Suprapubic skin (tissue), 4 donors: ENCODE results near the gene CUBN. TPM values are rescaled to one million over a fixed set of nuclear protein-coding genes. Genes with fewer than 3 reads are reported as not detected.

ENCODE experiments used
- DNase-seq, 2 donors: peaks; one replicate each; pipeline ENCODE4 v3.0.0-alpha.2; 2019; ENCODE audit warnings: low spot score in 2 of 2
- H3K27ac ChIP-seq: fragments of 200-600 bp; sonication (generic); one replicate; pipeline ENCODE4 v1.5.1; 2019
- H3K27me3 ChIP-seq: fragments of 200-600 bp; sonication (generic); one replicate; pipeline ENCODE4 v1.5.1; 2019
- H3K36me3 ChIP-seq: fragments of 200-600 bp; sonication (generic); one replicate; pipeline ENCODE4 v1.5.1; 2019
- H3K4me1 ChIP-seq: fragments of 200-600 bp; sonication (generic); one replicate; pipeline ENCODE4 v1.5.1; 2019
- H3K4me3 ChIP-seq: fragments of 200-600 bp; sonication (generic); one replicate; pipeline ENCODE4 v1.5.1; 2019; ENCODE audit warnings: mild to moderate bottlenecking
- H3K9me3 ChIP-seq: fragments of 200-600 bp; sonication (generic); one replicate; pipeline ENCODE4 v1.5.1; 2019
- EP300 ChIP-seq: sonication (generic); formaldehyde crosslinking; IDR thresholded peaks from one replicate; pipeline ENCODE4 v1.6.1; 2017; ENCODE audit warnings: antibody characterized with exemption
- POLR2A ChIP-seq, 2 donors: fragments of 450-650 bp; IDR thresholded peaks; one replicate each; pipeline ENCODE4 v1.6.1; 2017; ENCODE audit warnings: antibody characterized with exemption in 2 of 2, mild to moderate bottlenecking in 2 of 2, moderate library complexity in 2 of 2
- POLR2AphosphoS5 ChIP-seq, 3 donors: sonication (generic); formaldehyde crosslinking; IDR thresholded peaks; one replicate each; pipeline ENCODE4 v1.6.1; 2017; ENCODE audit warnings: antibody characterized with exemption in 3 of 3
- WGBS: methylation state at CpG from one replicate; pipeline ENCODE4 v1.1.5; 2018; 5-methylcytosine and 5-hydroxymethylcytosine counted together
- total RNA-seq, 4 donors: library from RNA; depleted of rRNA; stranded (reverse); fragments of >200 nt; gene quantifications; one replicate each; pipeline ENCODE4 v1.1.0, GENCODE V29; 2016
- TF ChIP-seq, protein P1 (sequence below), 2 donors: fragments of 200-600 bp in 1 of 2; fragments of 450-650 bp in 1 of 2; sonication (generic) in 1 of 2; IDR thresholded peaks; one replicate each; pipeline ENCODE4 v1.5.1; 2016 to 2019; ENCODE audit warnings: antibody characterized with exemption in 2 of 2, mild to moderate bottlenecking in 1 of 2, moderate library complexity in 1 of 2

CUBN gene
- total RNA-seq, 4 donors from 2014 or later, result 1.1 to 8.4 (median 1.2) TPM

DNA sequence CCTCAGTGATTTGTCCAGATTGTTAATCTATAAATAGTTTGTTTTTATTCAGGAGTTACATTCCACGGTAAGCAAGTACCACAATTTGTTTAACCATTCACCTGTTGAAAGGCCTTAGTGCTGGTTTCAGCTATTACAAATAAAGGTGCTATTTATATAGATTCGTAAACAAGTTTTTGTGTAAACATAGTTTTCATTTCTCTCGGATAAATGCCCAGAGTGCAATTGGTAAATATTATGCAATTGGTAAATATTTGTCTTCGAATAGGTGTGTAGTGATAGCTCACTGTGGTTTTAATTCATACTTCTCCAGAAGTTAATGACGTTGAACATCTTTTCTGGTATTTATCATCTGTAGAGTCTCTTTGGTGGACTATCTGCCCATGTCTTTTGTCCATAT is 235.9 kb downstream of the CUBN start:
- Histone ChIP-seq H3K27me3 (no peaks in the 10 kb centered on the region), H3K27ac (no peak overlapping the region), H3K4me3 (no peak overlapping the region), H3K9me3 (no peaks in the 10 kb centered on the region), H3K4me1 (peaks cover 15% of the 10 kb centered on the region), H3K36me3 (no peaks in the 10 kb centered on the region)
- DNase-seq, result no peak
- WGBS, result 78% methylated on average over 5 of the region's 5 CpGs
- TF ChIP-seq POLR2AphosphoS5 (IDR thresholded peaks at IDR 0.05), result no peak

DNA sequence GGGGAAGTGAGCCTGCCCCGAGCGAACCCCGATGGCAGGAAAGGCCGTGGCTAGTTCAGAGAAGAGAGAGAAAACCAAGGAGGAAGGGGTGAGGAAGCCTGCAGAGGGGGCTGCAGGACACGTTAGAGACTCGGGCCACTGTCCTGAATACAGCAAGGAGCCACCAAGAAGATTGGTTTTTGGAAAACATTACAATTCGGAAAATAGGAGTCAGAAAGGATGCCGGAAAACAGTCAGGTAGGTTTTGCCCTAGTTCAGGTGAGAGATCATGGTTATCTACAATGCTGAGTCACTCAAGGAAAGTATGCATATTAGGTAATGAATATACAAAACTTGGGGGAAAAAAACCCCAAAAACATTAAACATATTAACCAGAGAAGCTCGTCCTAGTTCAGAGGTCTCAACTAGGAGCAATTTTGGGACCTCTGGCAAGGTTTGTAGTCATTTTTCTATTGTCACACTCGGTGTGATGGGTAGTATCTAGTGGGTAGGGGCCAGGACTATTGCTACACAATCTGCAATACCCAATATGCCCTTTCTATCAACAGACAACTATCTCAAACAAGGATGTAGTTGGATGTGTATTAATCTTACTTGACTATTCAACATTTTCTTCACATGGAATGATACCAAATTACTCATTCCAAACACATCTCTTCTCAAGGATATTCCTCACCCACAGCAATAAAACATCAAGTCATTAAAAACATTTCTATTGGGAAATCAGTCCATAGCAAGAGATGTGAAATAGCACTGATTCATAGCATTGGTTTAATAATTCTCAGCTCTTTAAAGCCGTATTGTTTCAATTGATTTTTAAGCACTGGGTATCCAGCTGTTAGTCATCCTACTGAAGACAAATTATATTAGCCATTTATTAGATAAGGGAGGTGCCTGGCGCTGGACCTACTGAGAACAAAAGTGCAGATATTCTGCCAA is 238.0 kb downstream of the CUBN start:
- H3K27ac ChIP-seq, result peak overlapping the region; percentile 10
- H3K36me3 ChIP-seq, result no peaks in the 10 kb centered on the region
- TF ChIP-seq, protein P1, sequence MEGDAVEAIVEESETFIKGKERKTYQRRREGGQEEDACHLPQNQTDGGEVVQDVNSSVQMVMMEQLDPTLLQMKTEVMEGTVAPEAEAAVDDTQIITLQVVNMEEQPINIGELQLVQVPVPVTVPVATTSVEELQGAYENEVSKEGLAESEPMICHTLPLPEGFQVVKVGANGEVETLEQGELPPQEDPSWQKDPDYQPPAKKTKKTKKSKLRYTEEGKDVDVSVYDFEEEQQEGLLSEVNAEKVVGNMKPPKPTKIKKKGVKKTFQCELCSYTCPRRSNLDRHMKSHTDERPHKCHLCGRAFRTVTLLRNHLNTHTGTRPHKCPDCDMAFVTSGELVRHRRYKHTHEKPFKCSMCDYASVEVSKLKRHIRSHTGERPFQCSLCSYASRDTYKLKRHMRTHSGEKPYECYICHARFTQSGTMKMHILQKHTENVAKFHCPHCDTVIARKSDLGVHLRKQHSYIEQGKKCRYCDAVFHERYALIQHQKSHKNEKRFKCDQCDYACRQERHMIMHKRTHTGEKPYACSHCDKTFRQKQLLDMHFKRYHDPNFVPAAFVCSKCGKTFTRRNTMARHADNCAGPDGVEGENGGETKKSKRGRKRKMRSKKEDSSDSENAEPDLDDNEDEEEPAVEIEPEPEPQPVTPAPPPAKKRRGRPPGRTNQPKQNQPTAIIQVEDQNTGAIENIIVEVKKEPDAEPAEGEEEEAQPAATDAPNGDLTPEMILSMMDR (IDR thresholded peaks at IDR 0.05), result peak; percentile 10 to 48
- no peak for TF ChIP-seq EP300
- no peak for TF ChIP-seq POLR2AphosphoS5 (IDR thresholded peaks at IDR 0.05)
- no peak for TF ChIP-seq POLR2A (IDR thresholded peaks at IDR 0.05)
- no peaks in the 10 kb centered on the region for H3K9me3 ChIP-seq
- 15% methylated on average over 12 of the region's 12 CpGs for WGBS
- peaks cover 15% of the 10 kb centered on the region for H3K4me1 ChIP-seq
- H3K4me3 ChIP-seq, result no peak overlapping the region
- no peaks in the 10 kb centered on the region for H3K27me3 ChIP-seq
- peak; percentile 78 to 84 for DNase-seq

DNA sequence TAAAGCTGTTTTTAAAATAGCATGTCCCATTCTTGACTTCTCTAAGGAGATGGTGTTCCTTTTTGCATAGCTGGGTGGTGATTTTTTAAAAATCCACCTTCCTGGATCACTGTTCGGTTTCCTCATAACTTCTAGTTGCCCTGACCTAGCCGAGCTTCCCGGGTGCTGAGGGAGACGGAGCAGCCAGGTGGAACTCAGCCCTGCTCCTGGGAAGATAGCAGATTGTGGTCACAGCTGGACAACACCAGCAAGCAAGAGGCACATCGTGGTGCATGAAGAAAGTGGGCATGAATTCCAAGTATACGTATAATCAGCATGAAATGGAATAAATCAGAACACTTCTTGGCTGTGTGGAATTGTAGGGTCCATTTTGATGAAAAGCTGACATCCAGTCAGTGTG is 238.9 kb downstream of the CUBN start:
- Histone ChIP-seq H3K36me3 (no peaks in the 10 kb centered on the region), H3K27ac (no peak overlapping the region)
- WGBS, result 83% methylated on average over 6 of the region's 6 CpGs

DNA sequence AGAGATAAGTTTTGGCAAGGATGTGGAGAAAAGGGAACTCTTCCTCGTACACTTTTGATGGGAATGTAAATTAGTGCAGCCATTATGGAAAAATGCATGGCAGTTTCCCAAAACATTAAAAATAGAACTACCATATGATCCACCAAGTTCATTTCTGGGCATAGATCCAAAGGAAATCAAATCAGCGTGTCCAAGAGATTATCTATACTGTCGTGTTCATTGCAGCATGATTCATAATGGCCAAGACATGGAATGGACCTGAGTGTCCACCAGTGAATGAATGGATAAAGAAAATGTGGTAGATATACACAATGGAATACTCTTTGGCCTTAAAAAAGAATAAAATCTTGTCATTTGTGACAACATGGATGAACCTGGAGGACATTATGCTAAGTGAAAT is 242.0 kb downstream of the CUBN start:
- no peak for TF ChIP-seq POLR2AphosphoS5 (IDR thresholded peaks at IDR 0.05)
- TF ChIP-seq, protein P1 (IDR thresholded peaks at IDR 0.05), result no peak
- TF ChIP-seq POLR2A (IDR thresholded peaks at IDR 0.05), result no peak
- TF ChIP-seq EP300, result no peak
- Histone ChIP-seq H3K27me3 (no peaks in the 10 kb centered on the region), H3K4me1 (peaks cover 15% of the 10 kb centered on the region), H3K9me3 (no peaks in the 10 kb centered on the region), H3K36me3 (no peaks in the 10 kb centered on the region), H3K27ac (no peak overlapping the region), H3K4me3 (no peak overlapping the region)
- 22% methylated on average over 3 of the region's 3 CpGs for WGBS
- DNase-seq, result no peak

More for the DNA sequence above, 238.9 kb downstream of the CUBN start:
- H3K9me3 ChIP-seq, result no peaks in the 10 kb centered on the region
- no peaks in the 10 kb centered on the region for H3K27me3 ChIP-seq
- TF ChIP-seq POLR2A (IDR thresholded peaks at IDR 0.05) (no peak), EP300 (no peak), POLR2AphosphoS5 (IDR thresholded peaks at IDR 0.05) (no peak)
- TF ChIP-seq, protein P1 (IDR thresholded peaks at IDR 0.05), result no peak
- peaks cover 15% of the 10 kb centered on the region for H3K4me1 ChIP-seq
- no peak overlapping the region for H3K4me3 ChIP-seq
- no peak for DNase-seq

DNA sequence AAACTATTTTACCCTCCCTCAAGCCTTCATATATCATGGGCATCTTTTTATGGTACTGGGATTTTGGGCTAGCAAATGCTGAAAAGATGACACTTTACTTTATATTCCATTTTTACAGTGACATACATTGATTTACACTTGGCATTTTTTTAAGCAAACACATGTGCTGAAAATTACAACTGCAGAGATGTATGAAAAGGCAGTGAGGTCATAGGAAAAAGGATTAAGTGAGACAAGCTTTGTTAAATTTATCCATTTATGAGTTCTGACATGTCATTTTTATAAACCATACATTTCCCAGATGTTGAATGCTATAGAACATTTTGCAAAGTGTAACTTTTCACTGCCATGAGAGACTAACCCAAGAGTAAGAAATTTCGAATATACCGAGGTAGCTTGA is 243.6 kb downstream of the CUBN start:
- TF ChIP-seq, protein P1 (IDR thresholded peaks at IDR 0.05), result no peak
- TF ChIP-seq POLR2AphosphoS5 (IDR thresholded peaks at IDR 0.05), result no peak
- TF ChIP-seq POLR2A (IDR thresholded peaks at IDR 0.05), result no peak
- TF ChIP-seq EP300, result no peak
- H3K9me3 ChIP-seq, result no peaks in the 10 kb centered on the region
- H3K4me1 ChIP-seq, result peaks cover 3% of the 10 kb centered on the region
- H3K27ac ChIP-seq, result no peak overlapping the region
- DNase-seq, result no peak
- no peaks in the 10 kb centered on the region for H3K27me3 ChIP-seq
- 85% methylated on average over 2 of the region's 2 CpGs for WGBS
- H3K4me3 ChIP-seq, result no peak overlapping the region
- no peaks in the 10 kb centered on the region for H3K36me3 ChIP-seq
